Measurements from ENCODE around the gene SRC.

SRC gene

DNA sequence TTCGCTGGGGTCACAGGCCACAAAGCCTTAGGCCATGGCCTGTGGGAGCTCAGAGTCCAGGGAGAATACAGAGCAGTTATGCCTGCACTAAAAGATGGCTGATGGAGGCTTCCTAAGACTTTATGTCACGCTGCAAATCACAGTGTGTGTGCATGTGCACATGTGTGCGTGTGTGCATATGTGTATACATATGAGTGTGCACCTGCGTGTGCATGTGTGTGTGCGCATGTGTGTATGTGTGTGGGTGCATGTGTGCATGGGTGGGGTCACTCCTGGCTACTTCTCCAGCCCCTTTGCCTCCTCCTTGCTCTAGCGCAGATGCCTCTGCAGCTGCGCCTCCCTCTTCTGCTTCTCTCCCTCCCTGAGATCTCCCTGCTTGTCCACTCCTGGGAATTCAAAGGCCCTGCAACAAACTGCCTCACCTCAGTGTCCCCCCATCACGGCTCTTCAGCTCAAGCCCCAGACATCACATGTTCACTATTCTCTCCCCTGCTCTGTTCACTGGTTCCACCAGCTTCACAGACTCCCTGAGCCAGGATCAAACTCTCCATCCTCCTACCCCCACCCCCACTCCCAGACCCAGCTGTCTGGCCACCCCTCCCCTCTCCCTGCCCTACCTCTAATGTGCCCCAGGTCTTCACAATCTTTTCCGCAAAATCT lies 90.7 kb downstream of the SRC start:
- no peak for DNase-seq

DNA sequence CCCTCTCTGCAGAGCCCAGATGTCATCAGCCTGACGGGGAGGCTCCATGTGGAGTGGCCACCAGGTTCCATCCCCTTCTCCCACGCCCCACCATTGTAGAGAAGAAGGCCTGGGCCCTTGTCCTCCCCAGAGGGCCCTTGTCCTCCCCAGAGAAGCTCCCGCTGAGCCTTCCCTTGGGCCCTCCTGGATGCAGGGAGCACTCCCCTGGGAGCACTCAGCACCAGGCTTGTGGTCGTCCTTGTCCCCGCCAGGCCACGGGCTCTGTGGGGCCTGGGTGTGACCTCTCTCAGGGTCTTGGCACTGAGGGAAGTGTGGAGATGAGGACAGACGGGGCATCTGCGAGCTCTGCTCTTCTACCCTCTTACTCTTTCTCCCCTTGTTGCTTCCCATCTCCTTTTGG lies 91.7 kb downstream of the SRC start:
- DNase-seq = no peak

GRCh38 chr20:37438464-37439222 lies 92.7 kb downstream of the SRC start:
- no peak for DNase-seq

- DNase-seq = no peak
Measured at GRCh38 chr20:37439223-37439933, 93.4 kb downstream of the SRC start.

DNA sequence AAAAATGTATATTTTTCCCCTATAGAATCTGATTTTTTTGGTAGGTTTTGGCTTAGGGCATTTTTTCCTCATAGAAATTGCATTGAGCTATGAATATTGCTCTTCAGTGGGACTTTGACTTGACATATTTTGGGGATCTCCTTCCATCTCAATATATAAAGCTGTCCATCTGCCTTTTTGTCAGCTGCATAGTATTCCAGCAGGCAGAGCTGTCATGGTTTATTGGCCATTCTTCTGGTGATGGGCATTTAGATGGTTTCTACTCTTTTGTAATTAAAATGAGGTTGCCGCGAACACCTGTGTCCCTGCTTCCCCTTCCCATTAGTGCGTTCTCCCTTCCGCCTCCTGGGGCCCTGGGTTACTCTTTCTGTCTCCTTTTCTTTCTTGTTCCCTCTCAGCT lies 95.1 kb downstream of the SRC start:
- no peak for DNase-seq

DNA sequence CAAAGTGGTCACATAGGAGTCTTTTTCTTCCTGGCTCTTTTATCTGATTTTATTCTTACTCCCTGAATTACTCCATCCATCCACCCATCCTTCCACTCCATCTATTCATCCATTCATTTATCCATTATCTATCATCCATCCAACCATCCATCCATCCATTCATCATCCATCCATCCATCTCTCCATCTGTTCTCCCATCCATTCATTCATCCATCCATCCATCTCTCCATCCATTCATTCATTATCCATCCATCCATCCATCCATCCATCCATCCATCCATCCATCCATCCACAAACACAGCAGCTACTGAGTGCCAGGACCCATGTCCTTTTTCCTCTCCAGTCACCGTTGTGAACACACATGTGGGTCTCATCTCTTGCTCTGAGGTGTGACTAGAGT lies 96.6 kb downstream of the SRC start:
- DNase-seq = no peak

DNA sequence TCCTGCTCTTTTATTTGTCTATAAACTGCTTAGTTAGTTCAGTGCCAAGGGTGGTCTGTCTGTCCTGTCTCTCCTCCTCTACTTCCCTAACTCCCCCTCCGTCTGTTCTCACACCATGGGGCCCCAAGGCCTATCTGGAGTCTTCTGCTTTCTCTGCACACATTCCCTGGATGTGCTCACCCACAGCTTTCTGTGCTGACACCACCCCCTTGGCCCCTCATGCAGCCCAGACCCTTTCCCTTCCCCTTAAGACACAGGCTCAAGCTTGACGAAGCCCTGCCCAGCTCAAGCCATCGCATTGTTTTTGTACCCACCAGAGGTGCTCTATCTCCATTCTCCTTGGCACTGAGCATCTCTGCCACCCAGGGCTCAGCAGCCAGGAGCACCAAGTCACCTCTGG lies 97.0 kb downstream of the SRC start:
- DNase-seq = no peak

DNA sequence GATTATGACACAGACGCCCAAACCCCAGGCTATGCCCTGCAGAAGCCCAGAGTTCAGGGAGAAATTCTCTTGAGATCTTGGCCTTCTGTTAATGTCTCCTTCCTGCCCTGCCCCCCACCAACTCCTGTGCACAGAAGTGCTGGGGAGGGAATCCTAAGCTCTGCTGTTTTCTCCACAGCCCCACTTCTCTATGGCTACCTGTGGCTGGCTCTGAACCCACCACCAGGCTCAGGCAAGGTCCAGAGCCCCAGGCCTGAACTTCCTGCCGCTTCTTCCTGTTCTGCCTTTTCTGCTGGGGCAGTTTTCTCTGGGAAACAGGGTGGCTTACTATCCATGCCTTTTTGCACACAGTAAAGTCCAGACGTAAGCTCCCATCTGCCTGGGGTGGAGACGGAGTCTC lies 97.7 kb downstream of the SRC start:
- no peak for DNase-seq

- no peak for DNase-seq
Measured at GRCh38 chr20:37445041-37445440, 99.1 kb downstream of the SRC start.

- DNase-seq = no peak
Measured at GRCh38 chr20:37446286-37447032, 100.5 kb downstream of the SRC start.

- no peak for DNase-seq
Measured at GRCh38 chr20:37447688-37448087, 101.7 kb downstream of the SRC start.

GRCh38 chr20:37449276-37449675 lies 103.3 kb downstream of the SRC start:
- no peak for DNase-seq

GRCh38 chr20:37450344-37450743 lies 104.4 kb downstream of the SRC start:
- no peak for DNase-seq

- no peak for DNase-seq
Measured at GRCh38 chr20:37451616-37452015, 105.7 kb downstream of the SRC start.

DNA sequence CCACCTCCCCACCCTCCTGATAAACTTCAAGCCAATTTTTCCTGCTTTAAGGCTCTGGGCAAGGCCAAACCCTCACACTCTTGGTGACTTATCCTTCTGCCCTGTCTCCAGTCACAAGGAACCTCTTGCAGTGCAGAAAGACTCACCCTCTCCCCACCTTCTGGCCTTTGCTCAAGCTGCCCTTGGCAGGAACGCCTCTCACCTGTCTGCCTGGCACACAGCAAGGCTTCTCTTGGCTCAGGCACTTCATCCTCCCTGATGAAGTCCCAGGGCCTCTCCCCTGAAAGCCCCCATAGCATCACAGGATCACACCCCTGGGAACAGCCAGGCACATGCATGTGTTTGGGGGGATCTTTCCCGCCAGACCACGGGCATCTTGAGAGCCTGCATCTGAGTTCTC lies 106.3 kb downstream of the SRC start:
- DNase-seq = no peak

GRCh38 chr20:37453288-37453687 lies 107.3 kb downstream of the SRC start:
- no peak for DNase-seq

DNA sequence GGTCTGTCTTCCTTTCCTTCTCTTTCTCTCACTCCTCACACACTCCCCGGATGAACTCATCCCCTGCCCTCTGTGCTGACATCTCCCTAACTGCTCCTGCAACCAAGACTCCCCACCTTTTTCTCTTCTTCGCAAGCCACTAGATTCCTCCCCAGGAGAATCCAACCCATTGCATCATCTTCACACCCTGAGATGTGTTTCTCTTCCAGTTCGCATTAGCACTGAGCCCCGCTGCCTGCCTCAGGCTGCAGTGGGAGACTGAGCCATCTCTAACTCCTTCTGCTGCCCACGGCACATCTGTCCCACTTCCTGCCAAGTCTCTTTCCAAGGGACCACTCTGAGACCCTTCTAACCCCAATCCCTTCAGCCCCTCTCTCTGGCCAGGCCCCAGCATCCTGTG lies 107.9 kb downstream of the SRC start:
- no peak for DNase-seq

GRCh38 chr20:37454636-37455385 lies 108.9 kb downstream of the SRC start:
- no peak for DNase-seq
